Tibial nerve (tissue), 4 donors: Measurements from ENCODE around the gene CD81. TPM values are rescaled to one million over a fixed set of nuclear protein-coding genes. Genes with fewer than 3 reads are reported as not detected.
"Not testable (repeated sequence)": the region's sequence is repeated elsewhere in the genome, so short reads cannot be mapped to it uniquely, and the experiment has no call there.

Source experiments
- DNase-seq, 2 donors: peaks; one replicate each; pipeline ENCODE4 v3.0.0-alpha.2; 2019; ENCODE audit warnings: low spot score in 2 of 2
- H3K27ac ChIP-seq, 4 donors: fragments of 200-600 bp; sonication (generic) in 3 of 4; one replicate each; pipeline ENCODE4 v1.5.1; 2017 to 2019; ENCODE audit warnings: mild to moderate bottlenecking in 1 of 4
- H3K27me3 ChIP-seq, 2 donors: fragments of 200-600 bp; sonication (generic) in 1 of 2; one replicate each; pipeline versions ENCODE4 v1.5.1 to v1.6.0; 2017 to 2019
- H3K36me3 ChIP-seq, 3 donors: fragments of 200-600 bp; sonication (generic); one replicate each; pipeline ENCODE4 v1.5.1; 2018 to 2019
- H3K4me1 ChIP-seq, 4 donors: fragments of 200-600 bp; sonication (generic) in 3 of 4; one replicate each; pipeline ENCODE4 v1.5.1; 2017 to 2019
- H3K4me3 ChIP-seq, 4 donors: fragments of 200-600 bp; sonication (generic) in 3 of 4; one replicate each; pipeline ENCODE4 v1.5.1; 2017 to 2019; ENCODE audit warnings: mild to moderate bottlenecking in 1 of 4, moderate library complexity in 1 of 4
- H3K9me3 ChIP-seq, 4 donors: fragments of 200-600 bp; sonication (generic) in 3 of 4; one replicate each; pipeline ENCODE4 v1.5.1; 2017 to 2019
- EP300 ChIP-seq, 2 donors: sonication (generic); formaldehyde crosslinking; IDR thresholded peaks; one replicate each; pipeline ENCODE4 v1.6.1; 2017; ENCODE audit warnings: antibody characterized with exemption in 2 of 2, mild to moderate bottlenecking in 1 of 2
- POLR2A ChIP-seq, 2 donors: fragments of 450-650 bp; IDR thresholded peaks; one replicate each; pipeline ENCODE4 v1.6.1; 2017; ENCODE audit warnings: antibody characterized with exemption in 2 of 2, mild to moderate bottlenecking in 2 of 2, moderate library complexity in 2 of 2
- WGBS, 2 donors: methylation state at CpG; one replicate each; pipeline ENCODE4 v1.1.5; 2018; 5-methylcytosine and 5-hydroxymethylcytosine counted together
- total RNA-seq, 4 donors: library from RNA; depleted of rRNA; stranded (reverse); fragments of >200 nt; gene quantifications; one replicate each; pipeline ENCODE4 v1.1.0, GENCODE V29; 2016
- TF ChIP-seq, protein P1 (sequence below), 5 experiments: fragments of 200-600 bp in 3 of 5; fragments of 450-650 bp in 2 of 5; sonication (generic) in 3 of 5; IDR thresholded peaks; one replicate each; pipeline ENCODE4 v1.5.1; 2016 to 2019; ENCODE audit warnings: antibody characterized with exemption in 5 of 5, mild to moderate bottlenecking in 3 of 5, moderate library complexity in 2 of 5

The CD81 gene
- total RNA-seq, 4 donors from 2014 or later, result 650 to 822 (median 674) TPM

GRCh38 chr11:2331404-2331803, 45.7 kb upstream of the CD81 start:
- no peaks in the 10 kb centered on the region for H3K27me3 ChIP-seq
- no peaks in the 10 kb centered on the region for H3K9me3 ChIP-seq
- TF ChIP-seq, protein P1, sequence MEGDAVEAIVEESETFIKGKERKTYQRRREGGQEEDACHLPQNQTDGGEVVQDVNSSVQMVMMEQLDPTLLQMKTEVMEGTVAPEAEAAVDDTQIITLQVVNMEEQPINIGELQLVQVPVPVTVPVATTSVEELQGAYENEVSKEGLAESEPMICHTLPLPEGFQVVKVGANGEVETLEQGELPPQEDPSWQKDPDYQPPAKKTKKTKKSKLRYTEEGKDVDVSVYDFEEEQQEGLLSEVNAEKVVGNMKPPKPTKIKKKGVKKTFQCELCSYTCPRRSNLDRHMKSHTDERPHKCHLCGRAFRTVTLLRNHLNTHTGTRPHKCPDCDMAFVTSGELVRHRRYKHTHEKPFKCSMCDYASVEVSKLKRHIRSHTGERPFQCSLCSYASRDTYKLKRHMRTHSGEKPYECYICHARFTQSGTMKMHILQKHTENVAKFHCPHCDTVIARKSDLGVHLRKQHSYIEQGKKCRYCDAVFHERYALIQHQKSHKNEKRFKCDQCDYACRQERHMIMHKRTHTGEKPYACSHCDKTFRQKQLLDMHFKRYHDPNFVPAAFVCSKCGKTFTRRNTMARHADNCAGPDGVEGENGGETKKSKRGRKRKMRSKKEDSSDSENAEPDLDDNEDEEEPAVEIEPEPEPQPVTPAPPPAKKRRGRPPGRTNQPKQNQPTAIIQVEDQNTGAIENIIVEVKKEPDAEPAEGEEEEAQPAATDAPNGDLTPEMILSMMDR (IDR thresholded peaks at IDR 0.05), result no peak
- no peak for TF ChIP-seq POLR2A (IDR thresholded peaks at IDR 0.05)
- no peak for TF ChIP-seq EP300 (IDR thresholded peaks at IDR 0.05)
- no peak overlapping the region for H3K4me3 ChIP-seq
- no peaks in the 10 kb centered on the region for H3K4me1 ChIP-seq
- no peaks in the 10 kb centered on the region for H3K36me3 ChIP-seq
- no peak for DNase-seq
- WGBS, 2 donors, result 77 to 96% methylated on average over 5 of the region's 5 CpGs
- H3K27ac ChIP-seq, result no peak overlapping the region

GRCh38 chr11:2332569-2332968, 44.5 kb upstream of the CD81 start:
- WGBS, 2 donors, result 86 to 90% methylated on average over 2 to 7 of the region's 29 CpGs
- not testable (repeated sequence) for H3K9me3 ChIP-seq, H3K27me3 ChIP-seq, H3K4me3 ChIP-seq, H3K36me3 ChIP-seq, H3K4me1 ChIP-seq, H3K27ac ChIP-seq, DNase-seq

DNA sequence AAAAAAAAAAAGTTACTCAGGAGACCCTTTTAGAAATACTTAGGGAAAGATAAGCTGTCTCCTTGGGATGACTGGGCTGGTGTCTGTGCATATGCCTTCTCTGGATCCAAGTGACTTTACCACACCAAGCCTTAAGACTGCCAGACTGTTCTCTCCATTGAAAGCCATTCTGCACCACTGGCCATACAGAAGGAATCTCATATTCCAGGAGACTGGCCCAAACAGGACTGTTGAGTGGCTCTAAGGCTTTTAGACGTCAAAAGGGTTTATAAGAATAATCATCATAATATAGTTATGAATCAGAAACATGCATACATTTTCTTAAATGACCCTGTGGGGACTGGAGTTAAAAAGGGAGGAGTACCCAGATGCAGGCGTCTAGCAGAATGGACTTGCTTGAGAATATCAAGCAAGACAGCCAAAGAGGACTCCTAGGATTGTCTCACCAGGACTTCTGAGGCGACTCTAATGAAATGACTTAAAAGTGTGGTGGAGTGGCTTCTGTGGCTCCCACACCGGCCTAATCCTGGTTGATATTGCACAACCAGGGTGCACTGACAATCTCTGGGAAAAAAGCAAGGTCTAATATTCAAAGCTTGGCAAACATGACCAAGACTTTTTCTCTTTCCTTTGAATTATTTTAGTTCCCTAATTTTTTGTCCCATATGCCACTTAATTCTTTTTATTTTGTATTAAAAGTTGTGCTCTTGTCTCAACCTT, 43.5 kb upstream of the CD81 start:
- WGBS, 2 donors, result 73% methylated on average over 2 of the region's 4 CpGs; no CpG with 5 or more reads in 1 of the 2 donors
- H3K9me3 ChIP-seq, H3K4me1 ChIP-seq, H3K27ac ChIP-seq, H3K27me3 ChIP-seq, DNase-seq, H3K36me3 ChIP-seq, H3K4me3 ChIP-seq: not testable (repeated sequence)

DNA sequence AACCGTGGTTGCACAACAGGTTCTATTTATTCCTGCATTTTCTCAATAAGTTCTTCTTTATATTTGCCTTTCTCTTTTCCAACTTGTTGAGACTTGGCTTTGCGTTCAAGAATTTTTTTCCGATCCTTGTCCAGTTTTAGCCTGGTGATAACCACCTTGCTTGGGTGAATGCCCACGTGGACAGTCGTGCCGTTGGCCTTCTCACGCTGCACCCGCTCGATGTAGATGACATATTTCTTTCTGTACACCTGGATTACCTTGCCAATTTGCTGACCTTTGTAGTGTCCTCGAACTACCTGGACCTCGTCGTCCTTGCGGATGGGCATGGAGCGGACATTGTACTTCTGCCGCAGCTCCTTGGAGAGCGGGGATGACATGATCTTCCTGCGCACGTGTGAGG, 41.8 kb upstream of the CD81 start:
- not testable (repeated sequence) for H3K27ac ChIP-seq, H3K9me3 ChIP-seq, H3K27me3 ChIP-seq, H3K4me1 ChIP-seq, DNase-seq, H3K4me3 ChIP-seq, H3K36me3 ChIP-seq
- 96% methylated on average over 18 of the region's 18 CpGs for WGBS, 2 donors

DNA sequence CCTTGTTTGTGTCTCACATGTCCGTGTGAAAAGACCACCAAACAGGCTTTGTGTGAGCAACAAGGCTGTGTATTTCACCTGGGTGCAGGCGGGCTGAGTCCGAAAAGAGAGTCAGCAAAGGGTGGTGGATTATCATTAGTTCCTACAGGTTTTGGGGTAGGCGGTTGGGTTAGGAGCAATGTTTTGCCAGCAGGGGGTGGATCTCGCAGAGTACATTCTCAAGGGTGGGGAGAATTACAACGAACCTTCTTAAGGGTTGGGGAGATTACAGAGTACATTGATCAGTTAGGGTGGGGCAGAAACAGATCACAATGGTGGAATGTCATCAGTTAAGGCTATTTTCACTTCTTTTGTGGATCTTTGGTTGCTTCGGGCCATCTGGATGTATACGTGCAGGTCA, 38.4 kb upstream of the CD81 start:
- H3K27ac ChIP-seq, H3K4me3 ChIP-seq, DNase-seq, H3K27me3 ChIP-seq, H3K4me1 ChIP-seq, H3K36me3 ChIP-seq, H3K9me3 ChIP-seq: not testable (repeated sequence)
- WGBS, 2 donors, result 78 to 84% methylated on average over 8 of the region's 8 CpGs

DNA sequence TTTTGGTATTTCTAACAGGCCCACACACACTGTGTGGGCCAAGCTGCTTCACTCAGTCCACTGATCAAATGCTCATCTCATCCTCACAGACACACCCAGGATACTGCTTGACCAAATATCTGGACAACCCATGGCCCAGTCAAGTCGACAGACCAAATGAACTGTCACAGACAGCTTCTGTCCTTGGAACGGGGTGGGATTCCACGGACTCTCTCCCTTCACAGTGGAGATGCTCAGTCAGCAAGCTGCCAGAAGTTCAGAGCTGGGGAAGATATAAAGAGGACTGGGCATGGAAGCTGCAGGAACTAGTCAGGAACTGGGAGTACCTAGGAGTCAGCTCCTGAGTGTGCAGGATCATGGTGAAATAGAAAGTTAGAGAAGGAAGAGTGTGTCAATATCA, 34.6 kb upstream of the CD81 start:
- Histone ChIP-seq H3K4me1 (no peaks in the 10 kb centered on the region), H3K9me3 (no peaks in the 10 kb centered on the region), H3K4me3 (no peak overlapping the region), H3K27me3 (no peaks in the 10 kb centered on the region), H3K27ac (no peak overlapping the region), H3K36me3 (no peaks in the 10 kb centered on the region)
- 88 to 95% methylated on average over 3 of the region's 3 CpGs for WGBS, 2 donors
- DNase-seq, result no peak
- TF ChIP-seq EP300 (IDR thresholded peaks at IDR 0.05) (no peak), POLR2A (IDR thresholded peaks at IDR 0.05) (no peak)
- TF ChIP-seq, protein P1 (IDR thresholded peaks at IDR 0.05), result no peak

GRCh38 chr11:2342981-2343380, 34.1 kb upstream of the CD81 start:
- H3K27me3 ChIP-seq, result no peaks in the 10 kb centered on the region
- H3K27ac ChIP-seq, result no peak overlapping the region
- no peaks in the 10 kb centered on the region for H3K9me3 ChIP-seq
- no peaks in the 10 kb centered on the region for H3K4me1 ChIP-seq
- TF ChIP-seq, protein P1 (IDR thresholded peaks at IDR 0.05), result no peak
- TF ChIP-seq POLR2A (IDR thresholded peaks at IDR 0.05), result no peak
- no peak for TF ChIP-seq EP300 (IDR thresholded peaks at IDR 0.05)
- DNase-seq, result peak in 1 of 2 donors; percentile 26
- H3K4me3 ChIP-seq, result no peak overlapping the region
- no peaks in the 10 kb centered on the region for H3K36me3 ChIP-seq
- WGBS, 2 donors, result 30 to 45% methylated on average over 5 of the region's 5 CpGs
